ENCODE measurements around the gene SPC24.

GRCh38 chr19:11138601-11139300 lies 16.8 kb downstream of the SPC24 start:
- TF ChIP-seq CTCF (IDR thresholded peaks at IDR 0.05; ENCODE audit: extremely low read depth in 1 of 2, insufficient read depth in 1 of 2, low read depth in 1 of 2, low read length in 2 of 2) (no peak), EZH2 (IDR thresholded peaks at IDR 0.05; ENCODE audit: borderline replicate concordance, low read depth, low read length, severe bottlenecking) (no peak), GATA2 (IDR thresholded peaks at IDR 0.05; ENCODE audit: insufficient read depth, insufficient read length, low read depth, low read length) (no peak), MAX (IDR thresholded peaks at IDR 0.05; ENCODE audit: insufficient read depth, insufficient read length) (no peak), POLR2A (IDR thresholded peaks at IDR 0.05; ENCODE audit: low read depth, low read length) (no peak), POLR2AphosphoS5 (IDR thresholded peaks at IDR 0.05; ENCODE audit: insufficient read depth, low read depth, low read length) (no peak)

Measured in endothelial cell of umbilical vein (primary cell).